ENCODE data around the gene MTX1. TPM values are rescaled to one million over a fixed set of nuclear protein-coding genes. Genes with fewer than 3 reads are reported as not detected.
"Not testable (repeated sequence)": the region's sequence is repeated elsewhere in the genome, so short reads cannot be mapped to it uniquely, and the experiment has no call there.

Gene MTX1
- total and polyA plus RNA-seq, 3 donors from 2014 or later = 77.1 to 161 (median 118) TPM

- DNase-seq = peak; percentile 61
These were observed 11.1 kb downstream of the MTX1 start for GRCh38 chr1:155219592-155220031.

GRCh38 chr1:155220211-155220965 lies 11.9 kb downstream of the MTX1 start:
- H3K27ac ChIP-seq; H3K27me3 ChIP-seq; DNase-seq; intact Hi-C loops (cut with DNase I; ENCODE audit: low total_unique reads); H3K9me3 ChIP-seq; H3K36me3 ChIP-seq (ENCODE audit: low read depth, missing control alignments); H3K4me3 ChIP-seq; H3K4me1 ChIP-seq: not testable (repeated sequence)
- WGBS, 2 donors = 88 to 91% methylated on average over 10 of the region's 10 CpGs

More at GRCh38 chr1:155219592-155220031, 11.1 kb downstream of the MTX1 start:
- Histone ChIP-seq H3K27me3 (no peaks in the 10 kb centered on the region), H3K4me3 (no peak overlapping the region), H3K36me3 (ENCODE audit: low read depth, missing control alignments) (no peaks in the 10 kb centered on the region), H3K4me1 (no peaks in the 10 kb centered on the region), H3K9me3 (no peaks in the 10 kb centered on the region), H3K27ac (peak overlapping the region in 1 of 2 donors; percentile 12)
- intact Hi-C loops (cut with DNase I; ENCODE audit: low total_unique reads) = no loop called here
- TF ChIP-seq CTCF (IDR thresholded peaks at IDR 0.05) (no peak), POLR2A (IDR thresholded peaks at IDR 0.05) (no peak)
- 0 to 14% methylated on average over 1 of the region's 1 CpG for WGBS, 2 donors

GRCh38 chr1:155223047-155223446 lies 14.6 kb downstream of the MTX1 start:
- Histone ChIP-seq H3K36me3 (ENCODE audit: low read depth, missing control alignments) (no peaks in the 10 kb centered on the region), H3K4me1 (peaks cover 7% of the 10 kb centered on the region), H3K9me3 (no peaks in the 10 kb centered on the region), H3K27ac (no peak overlapping the region), H3K27me3 (no peaks in the 10 kb centered on the region), H3K4me3 (no peak overlapping the region)
- 84 to 86% methylated on average over 7 of the region's 7 CpGs for WGBS, 2 donors
- intact Hi-C loops (cut with DNase I; ENCODE audit: low total_unique reads) = no loop called here
- no peak for TF ChIP-seq POLR2A (IDR thresholded peaks at IDR 0.05)
- no peak for TF ChIP-seq CTCF (IDR thresholded peaks at IDR 0.05)
- no peak for DNase-seq

- intact Hi-C loops (cut with DNase I; ENCODE audit: low total_unique reads); H3K27ac ChIP-seq; DNase-seq; H3K27me3 ChIP-seq; H3K9me3 ChIP-seq; H3K4me3 ChIP-seq; H3K4me1 ChIP-seq; H3K36me3 ChIP-seq (ENCODE audit: low read depth, missing control alignments): not testable (repeated sequence)
- WGBS, 2 donors = 93 to 95% methylated on average over 8 of the region's 8 CpGs
These were observed 16.9 kb downstream of the MTX1 start for GRCh38 chr1:155225404-155225759.

- DNase-seq = peak; percentile 80
- intact Hi-C loops (cut with DNase I; ENCODE audit: low total_unique reads) = no loop called here
- H3K9me3 ChIP-seq = no peaks in the 10 kb centered on the region
These were observed 17.9 kb downstream of the MTX1 start for GRCh38 chr1:155226188-155226909.

More at GRCh38 chr1:155226188-155226909, 17.9 kb downstream of the MTX1 start:
- Histone ChIP-seq H3K4me1 (peaks cover 9% of the 10 kb centered on the region), H3K27ac (peak overlapping the region; percentile 65 to 86), H3K36me3 (ENCODE audit: low read depth, missing control alignments) (no peaks in the 10 kb centered on the region), H3K27me3 (no peaks in the 10 kb centered on the region), H3K4me3 (peak overlapping the region; percentile 61 to 88)
- WGBS, 2 donors = 1% methylated on average over 7 of the region's 7 CpGs
- TF ChIP-seq POLR2A (IDR thresholded peaks at IDR 0.05) = no peak
- TF ChIP-seq CTCF (IDR thresholded peaks at IDR 0.05) = peak; percentile 27 to 35 (median 32)

Measured in testis (tissue), 3 donors.